HG02763 (cell line): Measurements from ENCODE around the gene RHBDL1.

ENCODE experiments used
- ATAC-seq: cut with Tn5 transposase; IDR thresholded peaks from one replicate; pipeline ENCODE4 v1.9.1; 2021; ENCODE audit warnings: mild to moderate bottlenecking, moderate library complexity; ENCODE audit not compliant: unreplicated experiment

RHBDL1 gene

DNA sequence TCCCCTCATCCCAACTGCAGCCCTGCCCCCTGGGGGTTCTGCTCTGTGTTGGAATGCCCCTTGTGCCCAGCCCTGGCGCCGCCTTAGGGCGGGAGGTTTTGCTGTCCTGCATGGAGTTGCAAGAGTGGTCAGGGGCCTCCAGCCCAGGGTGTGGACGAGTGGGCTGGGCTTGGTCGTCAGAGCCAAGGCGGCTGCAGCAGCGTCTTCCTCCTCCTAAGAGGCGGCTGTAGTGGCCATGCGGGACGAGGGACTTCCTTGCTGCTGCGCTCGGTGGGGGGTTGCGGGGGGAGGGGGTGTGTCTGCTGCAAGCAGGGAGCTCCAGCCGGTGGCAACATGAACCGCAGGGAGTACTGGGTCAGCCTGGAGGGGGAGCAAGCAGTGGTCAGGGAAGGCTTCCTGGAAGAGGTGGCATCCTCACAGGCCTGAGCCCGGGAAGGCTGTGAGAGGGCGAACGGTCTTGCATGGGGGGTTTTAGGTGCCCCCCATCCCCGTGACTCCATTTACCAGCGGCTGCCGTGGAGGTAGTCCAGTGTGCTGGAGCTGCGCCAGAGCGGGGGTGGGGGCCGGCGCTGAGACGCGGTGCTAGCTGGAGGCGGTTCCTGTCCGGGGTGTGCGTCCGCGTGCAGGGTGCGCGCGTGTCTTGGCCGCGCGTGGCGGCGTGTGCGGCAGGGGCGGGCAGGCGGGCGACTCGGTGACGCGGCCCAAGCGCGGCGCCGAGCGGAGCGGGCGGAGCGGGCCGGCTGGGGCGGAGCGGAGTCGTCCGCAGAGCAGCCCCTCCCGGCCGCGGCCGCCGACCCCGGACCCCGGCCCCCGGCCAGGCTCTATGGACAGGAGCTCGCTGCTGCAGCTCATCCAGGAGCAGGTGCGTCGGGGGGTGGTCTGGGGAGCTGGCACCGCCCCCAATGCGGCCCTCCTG lies at the start of gene RHBDL1:
Gene RHBDL1 (plus strand): TSS at position 704 of the 916 bp plus-strand sequence. CDS start 120 bp downstream, at position 824.
- no peak for ATAC-seq

GRCh38 chr16:625977-626765 lies 49.3 kb upstream of the RHBDL1 start:
- no peak for ATAC-seq

DNA sequence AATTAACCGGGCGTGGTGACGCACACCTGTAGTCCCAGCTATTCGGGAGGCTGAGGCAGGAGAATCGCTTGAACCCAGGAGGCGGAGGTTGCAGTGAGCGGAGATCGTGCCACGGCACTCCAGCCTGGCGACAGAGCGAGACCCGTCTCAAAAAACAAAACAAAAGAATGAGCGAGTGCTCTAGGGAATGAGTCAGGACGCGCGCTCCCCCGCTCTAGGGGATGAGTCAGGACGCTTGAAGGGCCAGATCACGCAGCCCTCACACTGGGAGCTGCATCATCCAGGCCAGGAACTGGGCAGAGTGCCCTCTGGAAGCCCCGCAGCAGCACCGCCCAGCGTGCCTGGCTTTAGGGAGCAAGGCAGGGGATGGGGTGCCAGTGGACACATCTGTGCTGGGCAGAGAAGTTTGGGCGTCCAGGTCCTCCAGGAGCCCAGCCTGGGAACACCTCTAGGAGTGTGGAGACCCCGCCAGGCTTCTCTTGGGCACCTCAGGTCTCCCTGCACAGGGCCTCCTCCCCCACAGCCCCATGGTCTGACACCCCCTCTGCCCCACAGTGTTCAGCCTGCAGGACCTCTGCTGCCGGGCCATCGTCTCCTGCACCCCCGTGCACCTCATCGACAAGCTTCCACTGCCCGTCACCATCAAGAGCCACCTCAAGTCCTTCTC lies 48.6 kb upstream of the RHBDL1 start:
- ATAC-seq = no peak

DNA sequence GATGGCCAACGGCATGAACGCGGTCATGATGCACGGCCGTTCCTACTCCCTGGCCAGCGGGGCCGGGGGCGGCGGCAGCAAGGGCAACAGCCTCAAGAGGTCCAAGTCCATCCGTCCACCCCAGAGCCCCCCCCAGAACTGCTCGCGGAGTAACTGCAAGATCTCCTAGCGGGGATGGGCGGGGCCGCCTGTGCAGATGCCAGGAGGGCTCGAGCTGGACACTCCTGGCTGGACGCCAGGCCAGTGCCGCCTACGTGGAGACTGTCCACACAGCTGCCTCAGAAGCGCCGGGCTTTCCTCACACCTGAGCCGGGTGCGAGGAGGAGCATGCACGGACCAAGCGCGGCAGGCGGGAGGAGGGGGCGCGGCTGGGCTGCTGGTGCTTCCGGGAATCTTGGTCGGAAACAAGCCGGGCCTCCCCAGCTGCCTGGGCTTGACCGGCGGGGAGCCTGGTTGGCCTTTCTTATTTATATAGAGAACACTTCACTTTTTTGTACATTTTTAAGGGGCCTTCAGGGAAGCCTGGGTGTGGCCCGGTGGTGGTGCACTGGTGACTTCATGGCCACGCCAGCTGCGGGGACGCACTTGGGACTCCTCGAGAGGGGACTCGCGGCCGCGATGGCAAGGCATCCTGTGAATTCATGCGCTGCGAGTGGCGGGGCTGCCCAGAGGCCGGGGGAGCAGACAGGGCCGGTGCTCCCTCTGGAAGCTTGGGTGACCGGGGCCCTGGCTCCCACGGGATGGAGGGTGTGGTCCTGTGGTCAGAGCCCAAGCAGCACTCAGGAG lies 47.8 kb upstream of the RHBDL1 start:
- ATAC-seq = no peak

DNA sequence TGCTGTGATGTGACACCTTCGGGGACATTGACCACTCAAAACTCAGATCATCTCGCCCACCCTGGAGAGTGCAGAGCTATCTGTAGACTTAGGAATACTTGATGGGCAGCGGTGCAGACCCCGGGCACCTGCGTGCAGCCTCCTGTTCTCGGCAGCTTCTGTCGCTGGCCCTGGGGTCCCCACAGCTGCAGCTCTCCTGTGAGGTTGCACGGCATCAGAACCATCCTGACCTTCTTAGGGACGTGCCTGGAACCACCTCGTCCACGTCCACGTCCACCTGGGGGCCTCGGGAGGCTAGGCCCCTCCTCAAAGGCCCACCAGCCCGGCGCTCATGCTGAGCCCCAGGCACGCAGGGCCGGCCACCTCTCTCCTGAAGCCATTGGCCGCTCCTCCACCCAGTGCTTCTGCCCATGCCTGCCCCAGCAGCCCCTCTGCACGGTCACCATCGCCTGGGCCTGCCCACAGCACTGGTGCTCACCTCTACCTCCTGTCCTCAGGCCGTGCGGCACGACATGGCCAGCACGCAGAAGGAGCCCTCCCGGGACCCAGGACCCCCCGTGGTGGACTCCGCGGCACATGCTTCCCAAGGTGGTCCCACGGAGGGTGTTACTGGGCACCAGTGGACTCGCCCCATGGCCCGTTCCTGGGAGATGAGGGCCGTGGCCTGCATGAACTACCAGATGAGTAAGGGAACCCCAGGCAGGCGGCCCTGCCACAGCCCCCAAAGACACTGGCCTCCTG lies 47.0 kb upstream of the RHBDL1 start:
- ATAC-seq = no peak

- ATAC-seq = no peak
Observed at GRCh38 chr16:629185-629832, 46.2 kb upstream of the RHBDL1 start.

DNA sequence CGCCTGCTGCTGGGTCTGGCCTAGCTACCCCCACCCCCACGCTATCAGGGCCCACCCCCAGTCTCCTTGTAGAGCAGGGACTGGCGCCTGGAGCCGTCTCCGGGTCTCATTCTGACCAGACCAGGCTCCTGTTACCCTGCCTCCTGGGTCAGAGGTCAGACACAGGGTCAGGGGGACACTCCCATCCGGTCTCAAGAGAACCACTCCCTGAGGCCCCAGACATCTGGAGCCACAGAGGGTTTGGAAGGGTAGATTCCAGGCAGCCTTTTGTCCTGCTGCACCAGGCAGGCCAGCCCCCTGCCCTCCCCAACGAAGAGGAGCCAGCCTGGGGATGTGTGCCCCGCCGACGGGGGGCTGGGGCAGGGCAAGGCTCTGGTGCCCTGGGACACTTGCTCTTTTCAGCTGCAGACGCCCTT lies 45.6 kb upstream of the RHBDL1 start:
- ATAC-seq = no peak

- no peak for ATAC-seq
Observed at GRCh38 chr16:630249-630814, 45.1 kb upstream of the RHBDL1 start.

DNA sequence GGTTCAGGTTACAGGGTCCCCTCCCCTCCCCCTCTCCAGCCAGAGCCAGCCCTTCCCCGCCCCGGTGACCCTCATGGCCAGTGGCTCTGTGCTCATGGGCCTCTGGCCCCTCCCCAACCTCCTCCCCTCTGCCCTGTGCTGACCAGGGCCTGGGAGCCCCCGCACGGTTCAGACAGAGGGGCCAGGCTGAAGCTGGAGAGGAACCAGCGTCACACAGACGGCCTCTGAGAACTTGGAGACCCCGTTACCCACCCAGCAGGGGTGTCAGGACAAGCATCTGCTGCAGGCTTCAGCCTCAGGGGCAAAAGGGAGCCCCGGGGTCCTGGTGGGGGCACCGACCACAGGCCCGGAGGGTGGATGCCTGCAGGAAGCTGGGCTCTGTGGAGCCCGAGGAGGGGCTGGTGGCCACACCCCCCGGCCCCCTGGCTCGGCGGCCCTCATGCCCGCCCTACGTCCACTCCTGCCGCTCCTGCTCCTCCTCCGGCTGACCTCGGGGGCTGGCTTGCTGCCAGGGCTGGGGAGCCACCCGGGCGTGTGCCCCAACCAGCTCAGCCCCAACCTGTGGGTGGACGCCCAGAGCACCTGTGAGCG lies 44.6 kb upstream of the RHBDL1 start, which contains the start of gene WFIKKN1:
Gene WFIKKN1 (plus strand): TSS at position 171 of the 591 bp plus-strand sequence. CDS start 269 bp downstream, at position 440.
- no peak for ATAC-seq

DNA sequence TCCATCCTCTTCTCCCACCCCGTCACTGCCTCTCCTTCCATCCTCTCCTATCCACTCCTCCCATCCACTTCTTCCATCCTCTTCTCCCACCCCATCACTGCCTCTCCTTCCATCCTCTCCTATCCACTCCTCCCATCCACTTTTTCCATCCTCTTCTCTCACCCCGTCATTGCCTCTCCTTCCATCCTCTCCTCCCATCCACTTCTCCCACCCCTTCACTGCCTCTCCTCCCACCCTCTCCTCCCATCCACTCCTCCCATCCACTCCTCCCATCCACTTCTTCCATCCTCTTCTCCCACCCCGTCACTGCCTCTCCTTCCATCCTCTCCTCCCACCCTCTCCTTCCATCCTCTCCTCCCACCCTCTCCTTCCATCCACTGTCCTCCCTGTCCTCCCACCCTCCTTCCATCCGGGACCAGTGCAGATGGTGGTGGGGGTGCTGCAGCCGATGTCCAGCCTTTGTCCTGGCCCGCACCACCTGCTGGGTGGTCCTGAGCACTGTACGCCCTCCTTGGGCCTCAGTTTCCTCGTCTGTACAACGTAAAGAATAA lies 43.6 kb upstream of the RHBDL1 start:
- ATAC-seq = no peak

DNA sequence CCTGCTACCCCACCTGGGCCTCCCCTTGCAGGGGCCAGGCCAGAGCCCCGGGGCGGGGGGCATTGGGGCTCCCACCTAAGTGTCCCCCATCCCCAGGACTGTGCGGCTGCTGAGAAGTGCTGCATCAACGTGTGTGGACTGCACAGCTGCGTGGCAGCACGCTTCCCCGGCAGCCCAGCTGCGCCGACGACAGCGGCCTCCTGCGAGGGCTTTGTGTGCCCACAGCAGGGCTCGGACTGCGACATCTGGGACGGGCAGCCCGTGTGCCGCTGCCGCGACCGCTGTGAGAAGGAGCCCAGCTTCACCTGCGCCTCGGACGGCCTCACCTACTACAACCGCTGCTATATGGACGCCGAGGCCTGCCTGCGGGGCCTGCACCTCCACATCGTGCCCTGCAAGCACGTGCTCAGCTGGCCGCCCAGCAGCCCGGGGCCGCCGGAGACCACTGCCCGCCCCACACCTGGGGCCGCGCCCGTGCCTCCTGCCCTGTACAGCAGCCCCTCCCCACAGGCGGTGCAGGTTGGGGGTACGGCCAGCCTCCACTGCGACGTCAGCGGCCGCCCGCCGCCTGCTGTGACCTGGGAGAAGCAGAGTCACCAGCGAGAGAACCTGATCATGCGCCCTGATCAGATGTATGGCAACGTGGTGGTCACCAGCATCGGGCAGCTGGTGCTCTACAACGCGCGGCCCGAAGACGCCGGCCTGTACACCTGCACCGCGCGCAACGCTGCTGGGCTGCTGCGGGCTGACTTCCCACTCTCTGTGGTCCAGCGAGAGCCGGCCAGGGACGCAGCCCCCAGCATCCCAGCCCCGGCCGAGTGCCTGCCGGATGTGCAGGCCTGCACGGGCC lies 42.8 kb upstream of the RHBDL1 start:
- ATAC-seq = no peak

DNA sequence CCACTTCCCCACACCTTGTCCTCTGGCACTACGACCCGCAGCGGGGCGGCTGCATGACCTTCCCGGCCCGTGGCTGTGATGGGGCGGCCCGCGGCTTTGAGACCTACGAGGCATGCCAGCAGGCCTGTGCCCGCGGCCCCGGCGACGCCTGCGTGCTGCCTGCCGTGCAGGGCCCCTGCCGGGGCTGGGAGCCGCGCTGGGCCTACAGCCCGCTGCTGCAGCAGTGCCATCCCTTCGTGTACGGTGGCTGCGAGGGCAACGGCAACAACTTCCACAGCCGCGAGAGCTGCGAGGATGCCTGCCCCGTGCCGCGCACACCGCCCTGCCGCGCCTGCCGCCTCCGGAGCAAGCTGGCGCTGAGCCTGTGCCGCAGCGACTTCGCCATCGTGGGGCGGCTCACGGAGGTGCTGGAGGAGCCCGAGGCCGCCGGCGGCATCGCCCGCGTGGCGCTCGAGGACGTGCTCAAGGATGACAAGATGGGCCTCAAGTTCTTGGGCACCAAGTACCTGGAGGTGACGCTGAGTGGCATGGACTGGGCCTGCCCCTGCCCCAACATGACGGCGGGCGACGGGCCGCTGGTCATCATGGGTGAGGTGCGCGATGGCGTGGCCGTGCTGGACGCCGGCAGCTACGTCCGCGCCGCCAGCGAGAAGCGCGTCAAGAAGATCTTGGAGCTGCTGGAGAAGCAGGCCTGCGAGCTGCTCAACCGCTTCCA lies 42.0 kb upstream of the RHBDL1 start:
- ATAC-seq = no peak

DNA sequence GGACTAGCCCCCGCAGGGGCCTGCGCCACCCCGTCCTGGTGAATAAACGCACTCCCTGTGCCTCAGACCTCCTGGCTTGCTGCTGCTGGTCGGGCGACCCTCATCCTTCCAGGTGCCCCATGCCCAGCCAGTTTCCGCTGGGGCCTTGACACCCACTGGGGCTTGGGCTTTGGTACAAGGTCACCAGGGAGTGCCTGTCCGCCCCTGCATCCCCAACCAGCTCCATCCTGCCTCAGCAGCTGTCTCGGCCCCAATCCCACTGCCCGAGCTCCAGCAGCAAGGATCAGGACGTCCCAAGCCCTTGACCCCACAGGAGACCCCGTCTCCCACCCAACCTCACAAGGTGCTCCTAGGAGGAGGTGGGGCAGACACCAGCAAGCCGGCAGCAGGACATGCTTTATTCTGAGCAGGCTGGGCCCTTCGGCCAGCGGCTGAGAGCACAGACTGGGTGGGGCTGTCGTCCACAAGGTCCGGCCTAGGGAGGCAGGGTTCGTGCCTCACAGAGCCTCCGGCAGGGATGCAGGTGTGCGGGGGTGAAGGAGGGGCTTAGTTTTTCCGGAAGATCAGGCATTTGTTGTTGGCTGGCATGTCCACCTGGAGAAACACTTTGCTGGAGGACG lies 41.3 kb upstream of the RHBDL1 start:
- no peak for ATAC-seq

- no peak for ATAC-seq
Observed at GRCh38 chr16:634996-635395, 40.5 kb upstream of the RHBDL1 start.

GRCh38 chr16:635573-636205 lies 39.8 kb upstream of the RHBDL1 start:
- no peak for ATAC-seq
